GM08714 (cell line): ENCODE data around the gene TREML1.

Source experiments
- H3K4me3 ChIP-seq: fragments of 200-500 bp; sonication (Bioruptor generic); 2 replicates; pipeline ENCODE4 v1.5.1; 2014; ENCODE audit warnings: mild to moderate bottlenecking, low read length, inconsistent platforms
- ZNF274 ChIP-seq: IDR thresholded peaks from 2 replicates; pipeline ENCODE4 v1.6.1; 2012; ENCODE audit warnings: mild to moderate bottlenecking, low read depth, low read length

Gene TREML1

GRCh38 chr6:41164551-41165120, 10.5 kb upstream of the TREML1 start:
- no peak overlapping the region for H3K4me3 ChIP-seq
- no peak for TF ChIP-seq ZNF274

- no peak for TF ChIP-seq ZNF274
- no peak overlapping the region for H3K4me3 ChIP-seq
Observed at GRCh38 chr6:41163419-41163717, 9.2 kb upstream of the TREML1 start.

GRCh38 chr6:41162687-41163418, 8.7 kb upstream of the TREML1 start, which contains the start of gene TREM2:
TSS of gene TREM2 (minus strand) at chr6:41163116. CDS start at chr6:41163082, 34 bp downstream.
- TF ChIP-seq ZNF274 = no peak
- no peak within 1 kb of the TSS for H3K4me3 ChIP-seq

GRCh38 chr6:41161851-41162552, 7.9 kb upstream of the TREML1 start:
- TF ChIP-seq ZNF274 = no peak

GRCh38 chr6:41161380-41161779, 7.2 kb upstream of the TREML1 start:
- no peak overlapping the region for H3K4me3 ChIP-seq
- TF ChIP-seq ZNF274 = no peak

More at GRCh38 chr6:41161851-41162552, 7.9 kb upstream of the TREML1 start:
- H3K4me3 ChIP-seq = no peak overlapping the region

GRCh38 chr6:41160933-41161332, 6.8 kb upstream of the TREML1 start:
- no peak for TF ChIP-seq ZNF274
- no peak overlapping the region for H3K4me3 ChIP-seq

GRCh38 chr6:41159415-41160082, 5.4 kb upstream of the TREML1 start:
- TF ChIP-seq ZNF274 = no peak
- no peak overlapping the region for H3K4me3 ChIP-seq

- no peak for TF ChIP-seq ZNF274
- H3K4me3 ChIP-seq = no peak overlapping the region
Observed at GRCh38 chr6:41157323-41157722, 3.2 kb upstream of the TREML1 start.

- no peak for TF ChIP-seq ZNF274
- no peak overlapping the region for H3K4me3 ChIP-seq
Observed at GRCh38 chr6:41156771-41157170, 2.6 kb upstream of the TREML1 start.

- H3K4me3 ChIP-seq = no peak overlapping the region
- no peak for TF ChIP-seq ZNF274
Observed at GRCh38 chr6:41156001-41156400, 1.9 kb upstream of the TREML1 start.

- no peak overlapping the region for H3K4me3 ChIP-seq
- no peak for TF ChIP-seq ZNF274
Observed at GRCh38 chr6:41155132-41155805, 1.1 kb upstream of the TREML1 start.

- no peak overlapping the region for H3K4me3 ChIP-seq
- no peak for TF ChIP-seq ZNF274
Observed at GRCh38 chr6:41153451-41153850, 696 bp downstream of the TREML1 start.

- no peak for TF ChIP-seq ZNF274
- H3K4me3 ChIP-seq = no peak overlapping the region
Observed at GRCh38 chr6:41150671-41151070, 3.5 kb downstream of the TREML1 start.

- TF ChIP-seq ZNF274 = no peak
- H3K4me3 ChIP-seq = no peak overlapping the region
Observed at GRCh38 chr6:41147917-41148316, 6.2 kb downstream of the TREML1 start.
